GM12864 (cell line): ENCODE measurements around the gene PYROXD2.

ENCODE experiments used
- DNase-seq: peaks from one replicate; pipeline ENCODE4 v3.0.0-alpha.2; 2011; ENCODE audit warnings: low read depth
- H3K4me3 ChIP-seq: 2 replicates; pipeline ENCODE4 v1.5.1; 2011; ENCODE audit warnings: mild to moderate bottlenecking, low read depth, low read length, control low read depth
- CTCF ChIP-seq: IDR thresholded peaks from 2 replicates; pipeline ENCODE4 v1.5.1; 2011; ENCODE audit warnings: low read depth, mild to moderate bottlenecking, moderate library complexity, low read length, control low read depth, inconsistent platforms; ENCODE audit errors: missing control alignments

PYROXD2 gene

GRCh38 chr10:98414932-98415730 is at the start of gene PYROXD2:
PYROXD2 (minus strand) TSS chr10:98415182; CDS start chr10:98415135, 47 bp downstream.
- no peak within 1 kb of the TSS for H3K4me3 ChIP-seq
- DNase-seq: no peak
- TF ChIP-seq CTCF: no peak

DNA sequence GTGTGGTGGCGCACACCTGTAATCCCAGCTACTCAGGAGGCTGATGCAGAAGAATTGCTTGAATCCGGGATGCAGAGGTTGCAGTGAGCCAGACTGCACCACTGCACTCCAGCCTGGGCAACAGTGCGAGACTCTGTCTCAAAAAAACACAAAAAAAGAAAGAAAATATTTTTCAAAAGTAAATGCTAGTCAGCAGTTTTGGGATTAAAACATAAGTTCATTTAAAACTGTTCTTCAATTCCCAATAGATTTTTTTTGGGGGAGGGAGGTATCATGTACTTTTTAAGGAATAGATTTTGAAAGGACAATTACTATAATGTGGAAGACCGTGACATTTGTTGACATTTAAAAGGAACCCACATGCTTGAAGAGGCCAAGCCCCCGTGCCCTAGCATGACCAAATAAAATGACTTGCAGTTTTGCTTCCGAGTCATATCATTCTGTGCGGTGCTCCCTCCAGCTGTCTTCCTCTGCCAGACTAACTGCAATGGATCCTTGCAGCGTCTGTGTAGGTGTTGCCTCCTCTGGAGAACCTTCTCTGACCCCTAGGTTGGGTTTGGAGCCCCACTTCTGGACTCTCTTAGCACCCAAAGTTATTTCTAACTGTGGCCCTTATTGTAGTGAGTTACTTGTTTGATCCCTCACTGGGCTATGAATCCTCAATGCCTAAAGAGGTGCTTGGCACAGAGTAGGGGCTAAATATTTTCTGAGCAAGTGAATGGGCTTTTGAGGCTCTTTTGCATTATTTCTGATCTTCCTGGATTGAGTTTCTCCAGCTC is 49.2 kb upstream of the PYROXD2 start:
- H3K4me3 ChIP-seq: no peak overlapping the region
- DNase-seq: no peak
- no peak for TF ChIP-seq CTCF

DNA sequence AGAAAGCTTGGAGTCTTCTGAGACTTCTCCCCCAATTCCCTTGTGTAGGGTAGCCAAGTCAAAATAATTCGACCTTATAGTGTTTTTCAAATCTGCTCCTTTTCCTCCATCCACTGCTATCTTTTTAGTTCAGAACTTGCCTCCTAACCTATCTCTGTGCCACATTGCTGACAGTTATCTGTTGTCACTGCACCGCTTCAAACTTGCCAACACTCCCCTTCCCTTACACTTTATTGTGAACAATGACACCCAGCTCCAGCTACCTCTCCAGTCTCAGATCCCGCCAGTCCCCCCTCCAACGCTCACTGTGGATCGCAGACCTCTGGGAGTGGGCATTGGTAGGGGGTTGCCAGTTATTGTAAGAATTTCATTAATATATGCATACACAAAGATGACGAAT is 48.0 kb upstream of the PYROXD2 start:
- no peak overlapping the region for H3K4me3 ChIP-seq
- DNase-seq: no peak
- no peak for TF ChIP-seq CTCF

DNA sequence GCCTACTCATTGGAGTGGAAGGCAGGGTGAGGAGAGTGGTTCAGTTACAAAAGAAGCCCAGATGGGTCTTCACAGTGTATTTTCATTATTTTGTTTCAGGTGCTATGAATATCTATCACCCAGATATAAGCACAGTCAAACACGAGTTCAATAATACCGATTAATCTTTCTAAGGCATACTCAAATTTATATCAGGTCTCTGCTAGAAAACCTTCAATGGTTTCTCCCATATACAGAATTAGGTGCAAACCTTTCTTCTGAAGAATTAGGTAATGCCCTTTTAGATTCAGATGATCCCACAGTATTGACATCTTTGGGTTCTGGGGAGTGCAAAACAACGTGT is 46.5 kb upstream of the PYROXD2 start:
- no peak overlapping the region for H3K4me3 ChIP-seq
- TF ChIP-seq CTCF: no peak
- DNase-seq: no peak

DNA sequence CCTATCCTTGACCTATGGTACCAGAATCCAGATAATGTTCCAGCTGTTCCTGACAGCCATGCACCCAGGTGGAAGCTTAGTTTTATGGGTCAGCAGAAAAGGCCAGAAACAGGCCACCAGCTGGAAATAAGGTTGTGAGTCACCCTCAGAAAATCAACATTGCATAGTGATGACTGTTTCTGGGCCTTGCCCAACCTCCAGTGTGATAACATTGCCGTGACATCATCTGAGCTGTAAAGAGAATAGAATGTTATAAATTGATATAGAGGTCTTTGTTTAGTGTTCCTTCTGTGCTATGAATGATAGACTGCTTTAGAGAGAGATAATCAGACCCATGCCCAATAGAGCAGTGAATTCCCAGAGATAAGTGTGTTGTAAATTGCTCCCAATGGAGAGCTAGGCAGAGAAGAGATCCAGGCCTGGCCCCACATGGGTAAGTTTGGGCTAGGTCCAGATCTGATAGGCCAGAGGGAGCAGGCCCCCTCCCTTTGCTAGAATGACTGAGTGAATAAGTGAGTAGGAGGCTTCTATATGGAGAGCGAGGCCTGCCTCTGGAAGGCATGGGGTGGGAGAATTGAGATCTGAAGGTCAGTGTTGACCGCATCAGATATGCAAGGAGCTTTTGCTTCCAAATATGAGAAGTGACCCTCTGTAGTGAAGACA is 46.0 kb upstream of the PYROXD2 start:
- no peak for DNase-seq
- no peak for TF ChIP-seq CTCF

GRCh38 chr10:98458809-98459784 is 44.1 kb upstream of the PYROXD2 start:
- no peak for DNase-seq
- no peak overlapping the region for H3K4me3 ChIP-seq
- TF ChIP-seq CTCF: no peak

More for the DNA sequence above, 46.0 kb upstream of the PYROXD2 start:
- H3K4me3 ChIP-seq: no peak overlapping the region
